Breast epithelium (tissue), 3 donors: ENCODE measurements around the gene SAP25.

Source experiments
- CTCF ChIP-seq, 3 donors: fragments of 450-650 bp; IDR thresholded peaks; one replicate each; pipeline ENCODE4 v1.5.1; 2016 to 2017; ENCODE audit warnings: antibody characterized with exemption in 3 of 3, mild to moderate bottlenecking in 3 of 3, moderate library complexity in 3 of 3
- POLR2AphosphoS5 ChIP-seq, 3 donors: sonication (generic); formaldehyde crosslinking; IDR thresholded peaks; one replicate each; pipeline ENCODE4 v1.6.1; 2017; ENCODE audit warnings: antibody characterized with exemption in 3 of 3

GRCh38 chr7:100574362-100575205 is 884 bp upstream of the SAP25 start:
- TF ChIP-seq CTCF (IDR thresholded peaks at IDR 0.05) = no peak
- no peak for TF ChIP-seq POLR2AphosphoS5 (IDR thresholded peaks at IDR 0.05)
